Activated CD8-positive, alpha-beta T cell treated with anti-CD3 and anti-CD28 coated beads, Interleukin-2, amount 10 ng/mL, durations not matched to agents 7 days and 5 days (primary cell): ENCODE measurements around the gene TMEM184A. TPM values are rescaled to one million over a fixed set of nuclear protein-coding genes. Genes with fewer than 3 reads are reported as not detected.

Experiments
- ATAC-seq: fragments of 150-1000 bp; cut with Tn5 transposase; one replicate; pipeline ENCODE4 v1.10.0; 2021; ENCODE audit warnings: moderate library complexity
- CTCF ChIA-PET: fragments of 350-600 bp; sonication (Branson Sonifier 250); formaldehyde crosslinking; loops from one replicate; lab custom pipeline; 2021; ENCODE audit warnings: antibody characterized with exemption; lab: Charles Lee
- POLR2A ChIA-PET: fragments of 350-600 bp; sonication (Branson Sonifier 250); formaldehyde crosslinking; loops from one replicate; lab custom pipeline; 2021; ENCODE audit warnings: antibody characterized with exemption; lab: Charles Lee
- DNase-seq: peaks from one replicate; pipeline ENCODE4 v3.0.0-alpha.2; 2020
- H3K27ac Mint-ChIP-seq: one replicate; pipeline ENCODE4 v1.8.0; 2021; ENCODE audit warnings: mild to moderate bottlenecking, mixed read lengths
- H3K27me3 Mint-ChIP-seq: one replicate; pipeline ENCODE4 v1.8.0; 2021; ENCODE audit warnings: low read depth, mixed read lengths
- H3K36me3 Mint-ChIP-seq: one replicate; pipeline ENCODE4 v1.8.0; 2021; ENCODE audit warnings: low read depth, mixed read lengths
- H3K4me1 Mint-ChIP-seq: one replicate; pipeline ENCODE4 v1.8.0; 2021; ENCODE audit warnings: low read depth, mixed read lengths
- H3K4me3 Mint-ChIP-seq: one replicate; pipeline ENCODE4 v1.8.0; 2021; ENCODE audit warnings: mild to moderate bottlenecking, mixed read lengths
- H3K9me3 Mint-ChIP-seq: one replicate; pipeline ENCODE4 v1.8.0; 2022; ENCODE audit warnings: mixed read lengths; ENCODE audit not compliant: insufficient read depth
- total RNA-seq, 2 experiments: library from RNA; stranded (reverse); gene quantifications; one replicate each; pipeline ENCODE4 v1.2.3, GENCODE V29; 2021

TMEM184A gene
- total RNA-seq, 2 experiments from 2014 or later, result not detected

DNA sequence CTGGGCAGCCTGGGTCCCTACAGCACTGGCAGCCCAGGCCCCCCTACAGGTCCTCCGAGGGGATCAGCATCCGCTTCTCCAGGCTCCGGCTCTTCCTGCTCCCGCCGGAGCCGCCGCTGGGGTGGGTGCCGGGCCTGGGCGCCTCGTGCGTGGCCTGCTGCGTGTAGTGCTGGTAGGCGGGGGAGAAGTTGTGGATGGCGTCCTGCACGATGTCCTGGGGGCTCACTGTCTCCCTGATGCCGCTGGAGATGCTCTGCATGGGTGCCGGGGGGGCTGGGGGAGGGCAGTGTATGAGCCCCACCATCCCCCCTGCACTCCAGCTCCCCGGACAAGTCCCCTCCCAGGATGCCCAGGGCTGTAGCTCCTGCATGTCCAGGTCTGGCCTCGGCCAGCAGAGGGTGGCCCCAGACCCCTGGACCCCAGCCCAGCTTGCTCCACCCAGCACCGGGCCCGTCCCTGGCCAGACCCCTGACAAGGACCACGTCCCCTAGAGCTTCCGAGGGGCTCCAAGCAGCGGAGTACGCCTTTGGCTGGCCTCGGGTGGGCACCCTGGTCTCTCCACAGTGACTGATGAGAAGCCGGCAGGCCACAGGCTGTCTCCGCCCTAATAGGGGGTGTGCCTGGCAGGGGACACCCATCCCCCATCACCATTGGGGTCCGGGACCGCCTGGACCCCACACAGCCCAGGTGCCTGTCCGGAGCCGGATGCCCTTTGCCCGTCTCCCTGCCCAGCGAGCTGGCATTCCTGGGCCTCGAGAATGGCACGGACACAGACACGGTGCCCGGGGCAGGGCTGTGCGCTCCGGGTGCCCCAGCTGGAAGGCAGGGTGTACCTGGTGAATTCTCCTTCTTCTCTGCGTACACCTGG lies 8.9 kb downstream of the TMEM184A start:
- no peaks in the 10 kb centered on the region for H3K9me3 Mint-ChIP-seq
- no peaks in the 10 kb centered on the region for H3K36me3 Mint-ChIP-seq
- peaks cover 3% of the 10 kb centered on the region for H3K4me1 Mint-ChIP-seq
- ATAC-seq (no peak), DNase-seq (no peak)
- no peaks in the 10 kb centered on the region for H3K27me3 Mint-ChIP-seq
- H3K27ac Mint-ChIP-seq, result no peak overlapping the region
- ChIA-PET POLR2A (no interaction called here), CTCF (no interaction called here)
- no peak overlapping the region for H3K4me3 Mint-ChIP-seq

DNA sequence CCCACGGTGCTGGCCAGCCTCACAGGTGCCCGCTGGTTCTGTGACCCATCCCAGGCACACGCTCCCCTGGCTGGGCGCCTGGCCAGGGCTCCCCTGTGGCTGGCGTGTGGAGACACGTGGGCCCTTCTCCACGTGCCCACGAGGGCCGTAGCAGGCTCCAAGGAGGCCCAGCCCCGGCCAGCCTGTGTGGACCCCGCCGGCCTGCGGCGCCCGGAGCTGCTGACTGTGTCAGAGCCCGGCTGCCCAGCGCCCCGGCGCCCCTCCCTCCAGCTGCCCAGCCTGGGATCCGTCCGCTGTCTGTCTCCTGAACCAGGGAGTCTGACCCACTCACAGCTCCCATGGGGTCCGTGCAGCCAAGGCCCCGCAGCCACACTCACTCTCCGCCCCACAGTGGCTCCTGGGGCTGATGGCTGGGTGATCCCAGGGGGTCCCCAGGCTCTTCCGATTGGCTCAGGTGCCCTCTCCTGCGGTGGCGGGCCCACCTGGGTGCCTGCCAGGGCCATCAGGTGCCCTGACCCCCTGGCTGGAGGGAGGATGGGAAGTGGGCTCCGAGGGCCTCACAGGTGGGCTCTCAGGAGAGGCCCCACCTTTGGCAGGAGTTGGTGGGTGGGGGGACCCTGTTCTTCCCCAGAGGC lies 9.6 kb downstream of the TMEM184A start:
- H3K4me3 Mint-ChIP-seq, result no peak overlapping the region
- no peak for DNase-seq
- ChIA-PET POLR2A (no interaction called here), CTCF (no interaction called here)
- H3K27ac Mint-ChIP-seq, result no peak overlapping the region
- H3K36me3 Mint-ChIP-seq, result no peaks in the 10 kb centered on the region
- H3K27me3 Mint-ChIP-seq, result no peaks in the 10 kb centered on the region
- ATAC-seq, result no peak
- no peaks in the 10 kb centered on the region for H3K9me3 Mint-ChIP-seq
- H3K4me1 Mint-ChIP-seq, result peaks cover 3% of the 10 kb centered on the region

DNA sequence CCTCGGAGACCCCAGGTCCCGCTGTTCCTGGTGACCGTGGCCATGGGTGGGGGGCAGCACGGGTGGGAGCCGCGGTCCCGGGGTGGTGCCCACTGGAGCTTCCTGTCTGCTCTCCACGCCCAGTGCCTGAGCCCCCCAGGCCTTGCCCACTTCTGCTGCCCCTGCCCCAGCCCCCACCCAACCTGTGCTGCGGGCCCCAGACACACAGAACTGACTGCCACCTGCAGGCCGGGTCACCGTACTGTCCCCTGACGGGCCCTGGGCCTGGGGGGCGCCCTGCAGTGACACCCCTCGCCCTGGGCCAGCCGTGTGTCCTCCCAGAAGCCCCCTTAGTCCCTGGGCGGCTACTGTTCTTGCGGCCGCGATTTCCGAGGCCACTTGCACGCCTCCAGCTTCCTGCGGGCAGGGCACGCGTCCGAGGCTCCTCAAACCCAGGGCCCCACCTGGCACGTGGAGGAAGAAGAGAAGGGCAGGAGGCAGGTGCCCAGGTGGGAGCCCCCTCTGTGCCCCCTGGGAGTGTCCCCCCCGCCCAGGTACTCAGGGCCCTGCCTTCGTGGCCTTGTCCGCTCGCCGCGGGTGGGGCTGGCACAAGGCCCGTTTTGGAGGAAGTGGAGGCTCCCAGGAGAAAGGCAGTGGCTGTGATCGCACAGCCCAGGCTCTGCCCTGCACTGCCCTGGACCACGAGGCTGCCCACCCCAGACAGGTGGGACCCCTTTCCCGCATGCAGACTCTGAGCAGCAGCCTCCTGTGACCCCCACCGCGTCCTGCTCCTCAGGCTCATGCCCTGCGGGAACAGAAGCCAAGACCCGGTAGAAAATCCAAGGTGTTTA lies 10.4 kb downstream of the TMEM184A start:
- no peak for DNase-seq
- H3K36me3 Mint-ChIP-seq, result peaks cover 5% of the 10 kb centered on the region

DNA sequence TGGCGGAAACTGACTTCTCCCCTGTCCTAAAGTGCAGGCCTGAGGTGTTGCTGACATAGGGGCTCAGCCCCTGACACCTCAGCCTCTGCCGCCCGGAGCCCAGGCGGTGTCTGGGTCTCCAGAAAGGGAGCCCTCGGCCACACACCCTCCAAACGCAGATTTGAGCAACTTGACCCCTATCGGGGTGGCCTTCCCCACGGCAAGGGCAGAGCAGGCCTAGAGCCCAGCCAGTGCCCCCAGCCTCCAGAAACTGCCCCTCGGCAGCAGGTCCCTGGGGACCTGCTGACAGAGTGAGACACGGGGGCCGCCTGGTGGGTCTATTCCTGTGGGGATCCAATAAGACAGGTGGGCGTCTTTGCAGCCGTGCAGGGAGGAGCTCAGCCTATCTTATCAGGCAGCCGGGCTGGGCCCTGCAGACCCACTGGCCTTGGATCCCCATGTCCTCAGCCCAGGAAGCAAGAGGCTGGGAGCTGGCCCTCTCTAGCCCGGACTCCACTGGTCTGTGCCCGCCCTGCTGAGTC lies 11.0 kb downstream of the TMEM184A start:
- Mint-ChIP-seq H3K9me3 (no peaks in the 10 kb centered on the region), H3K36me3 (peaks cover 7% of the 10 kb centered on the region), H3K27me3 (no peaks in the 10 kb centered on the region), H3K27ac (no peak overlapping the region), H3K4me3 (no peak overlapping the region), H3K4me1 (peaks cover 3% of the 10 kb centered on the region)
- CTCF ChIA-PET, result interaction anchor here (1.2 kb wide), 1 partner anchor 71 kb away, joined by 3 read pairs; no protein-coding TSS in a partner anchor
- POLR2A ChIA-PET, result no interaction called here
- no peak for ATAC-seq
- no peak for DNase-seq

More for the DNA sequence above, 10.4 kb downstream of the TMEM184A start:
- ChIA-PET CTCF (no interaction called here), POLR2A (no interaction called here)
- Mint-ChIP-seq H3K4me3 (no peak overlapping the region), H3K27me3 (no peaks in the 10 kb centered on the region), H3K9me3 (no peaks in the 10 kb centered on the region), H3K27ac (no peak overlapping the region), H3K4me1 (peaks cover 3% of the 10 kb centered on the region)
- ATAC-seq, result no peak

DNA sequence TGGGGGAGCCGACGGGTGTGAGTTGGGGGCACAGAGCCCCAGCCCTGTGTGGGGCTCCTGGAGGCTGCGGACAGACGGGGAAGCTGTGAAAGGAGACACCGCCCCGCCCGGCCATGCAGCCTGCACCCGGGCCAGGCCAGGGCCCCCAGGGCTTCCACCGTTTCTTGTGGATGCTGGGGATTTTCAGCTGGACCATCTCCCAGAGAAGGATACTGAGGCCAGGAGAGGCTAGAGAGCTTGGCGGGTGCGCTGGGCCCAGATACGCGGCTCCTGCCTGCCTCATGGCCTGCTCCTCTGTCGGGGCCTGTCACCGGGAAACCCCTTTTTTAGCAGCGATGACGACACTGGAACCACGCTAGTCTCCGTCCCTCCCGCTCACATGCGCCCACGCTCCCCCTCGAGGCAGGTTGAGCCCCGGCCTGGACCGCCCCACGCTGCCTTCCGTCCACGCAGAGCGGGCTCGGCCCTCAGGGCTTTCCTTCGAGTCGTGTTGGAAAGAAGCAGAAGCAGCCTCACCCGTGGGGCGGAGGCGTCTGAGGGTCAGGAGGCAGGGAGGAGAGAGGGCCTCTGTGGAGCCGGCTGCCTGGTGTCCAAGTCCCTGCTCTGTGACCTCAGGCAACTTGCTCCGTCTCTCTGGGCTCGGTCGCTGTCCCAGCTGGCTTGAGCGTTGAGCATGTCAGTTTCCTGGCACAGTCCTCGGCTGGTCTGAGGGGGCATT lies 11.7 kb downstream of the TMEM184A start:
- H3K4me1 Mint-ChIP-seq, result peaks cover 3% of the 10 kb centered on the region
- H3K27me3 Mint-ChIP-seq, result no peaks in the 10 kb centered on the region
- DNase-seq, result no peak
- ATAC-seq, result no peak
- POLR2A ChIA-PET, result no interaction called here
- no peak overlapping the region for H3K27ac Mint-ChIP-seq
- no peaks in the 10 kb centered on the region for H3K9me3 Mint-ChIP-seq
- H3K4me3 Mint-ChIP-seq, result no peak overlapping the region
- CTCF ChIA-PET, result interaction anchor here (1.2 kb wide), 1 partner anchor 70 kb away, joined by 3 read pairs; no protein-coding TSS in a partner anchor
- H3K36me3 Mint-ChIP-seq, result peaks cover 7% of the 10 kb centered on the region

DNA sequence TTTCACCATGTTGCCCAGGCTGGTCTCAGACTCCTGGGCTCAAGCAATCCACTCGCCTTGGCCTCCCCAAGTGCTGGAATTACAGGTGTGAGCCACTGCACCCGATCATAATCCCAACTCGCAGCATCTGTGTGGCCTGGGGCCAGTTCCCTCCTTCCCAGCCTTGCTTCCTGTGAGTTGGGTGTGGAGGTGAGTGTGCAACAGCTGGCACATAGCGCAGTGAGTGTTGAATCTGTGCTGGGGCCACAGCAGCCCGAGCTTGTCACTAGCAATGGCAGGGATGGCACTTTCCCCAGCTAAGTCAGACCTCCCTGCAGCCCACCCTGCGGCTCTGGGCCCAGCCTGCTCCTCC lies 12.2 kb downstream of the TMEM184A start:
- Mint-ChIP-seq H3K36me3 (peaks cover 7% of the 10 kb centered on the region), H3K27ac (no peak overlapping the region), H3K27me3 (no peaks in the 10 kb centered on the region), H3K4me3 (no peak overlapping the region), H3K4me1 (peaks cover 3% of the 10 kb centered on the region), H3K9me3 (no peaks in the 10 kb centered on the region)
- DNase-seq, result no peak
- ChIA-PET CTCF (no interaction called here), POLR2A (interaction anchor here (0.5 kb wide), 1 partner anchor 143 kb away, joined by 4 read pairs; no protein-coding TSS in a partner anchor)
- no peak for ATAC-seq

DNA sequence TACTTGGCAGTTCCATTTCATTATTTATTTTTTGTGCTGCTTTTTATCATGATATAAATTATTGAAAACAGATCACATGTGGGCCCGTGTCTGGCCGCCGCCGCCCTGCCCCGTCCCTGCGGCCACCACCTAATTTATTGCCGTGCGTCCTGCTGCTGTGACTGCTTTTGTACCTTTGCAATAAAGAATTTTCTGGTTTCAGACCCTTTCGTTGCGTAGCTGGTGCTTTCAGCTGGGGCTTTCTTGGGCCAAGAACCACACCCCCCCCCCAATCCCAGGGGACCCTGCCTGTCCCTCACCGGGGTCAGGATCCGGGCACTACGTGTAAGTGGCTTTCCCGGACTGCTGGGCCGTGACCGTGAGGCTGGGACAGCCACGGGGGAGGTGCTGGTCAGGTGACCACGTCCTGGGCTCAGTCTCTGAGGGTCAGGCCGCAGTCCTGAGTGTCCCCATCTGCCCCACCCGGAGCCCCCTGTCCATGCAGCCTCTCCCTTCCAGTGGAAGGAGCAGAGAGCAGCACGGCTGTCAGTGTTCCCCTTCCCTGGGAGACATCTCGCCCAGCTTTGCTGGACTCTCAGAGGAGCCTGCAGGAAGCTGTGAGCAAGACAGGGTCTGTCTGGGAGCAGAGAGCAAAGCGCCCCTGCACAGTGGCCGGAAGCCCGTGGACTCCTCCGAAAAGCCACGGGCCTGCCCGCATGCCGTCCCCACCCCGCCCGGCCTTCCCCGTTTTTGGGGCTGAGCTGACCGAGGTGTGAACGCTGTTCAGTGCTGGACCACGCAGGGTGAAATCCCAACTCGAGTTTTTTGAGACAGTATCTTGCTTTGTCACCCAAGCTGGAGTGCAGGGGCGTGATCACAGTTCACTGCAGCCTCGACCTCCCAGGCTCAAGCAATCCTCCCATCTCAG lies 12.9 kb downstream of the TMEM184A start:
- CTCF ChIA-PET, result no interaction called here
- POLR2A ChIA-PET, result interaction anchor here (0.5 kb wide), 1 partner anchor 144 kb away, joined by 4 read pairs; no protein-coding TSS in a partner anchor
- H3K9me3 Mint-ChIP-seq, result no peaks in the 10 kb centered on the region
- H3K4me1 Mint-ChIP-seq, result no peaks in the 10 kb centered on the region
- no peak overlapping the region for H3K4me3 Mint-ChIP-seq
- H3K27me3 Mint-ChIP-seq, result no peaks in the 10 kb centered on the region
- DNase-seq, result no peak
- ATAC-seq, result no peak
- H3K27ac Mint-ChIP-seq, result no peak overlapping the region
- H3K36me3 Mint-ChIP-seq, result peaks cover 7% of the 10 kb centered on the region

- ChIA-PET CTCF (no interaction called here), POLR2A (no interaction called here)
- ATAC-seq, result no peak
- H3K4me1 Mint-ChIP-seq, result no peaks in the 10 kb centered on the region
- H3K4me3 Mint-ChIP-seq, result no peak overlapping the region
- H3K27ac Mint-ChIP-seq, result no peak overlapping the region
- H3K27me3 Mint-ChIP-seq, result no peaks in the 10 kb centered on the region
- H3K36me3 Mint-ChIP-seq, result peaks cover 9% of the 10 kb centered on the region
- DNase-seq, result no peak
- H3K9me3 Mint-ChIP-seq, result no peaks in the 10 kb centered on the region
These were observed 13.7 kb downstream of the TMEM184A start for GRCh38 chr7:1542329-1542728.

GRCh38 chr7:1541431-1542162 lies 14.4 kb downstream of the TMEM184A start:
- no peak for ATAC-seq
- ChIA-PET POLR2A (interaction anchor here (1.2 kb wide), 1 partner anchor 72 kb away, joined by 3 read pairs; no protein-coding TSS in a partner anchor), CTCF (no interaction called here)
- no peaks in the 10 kb centered on the region for H3K27me3 Mint-ChIP-seq
- no peak overlapping the region for H3K4me3 Mint-ChIP-seq
- H3K4me1 Mint-ChIP-seq, result no peaks in the 10 kb centered on the region
- H3K9me3 Mint-ChIP-seq, result no peaks in the 10 kb centered on the region
- peaks cover 9% of the 10 kb centered on the region for H3K36me3 Mint-ChIP-seq
- no peak for DNase-seq
- H3K27ac Mint-ChIP-seq, result no peak overlapping the region

DNA sequence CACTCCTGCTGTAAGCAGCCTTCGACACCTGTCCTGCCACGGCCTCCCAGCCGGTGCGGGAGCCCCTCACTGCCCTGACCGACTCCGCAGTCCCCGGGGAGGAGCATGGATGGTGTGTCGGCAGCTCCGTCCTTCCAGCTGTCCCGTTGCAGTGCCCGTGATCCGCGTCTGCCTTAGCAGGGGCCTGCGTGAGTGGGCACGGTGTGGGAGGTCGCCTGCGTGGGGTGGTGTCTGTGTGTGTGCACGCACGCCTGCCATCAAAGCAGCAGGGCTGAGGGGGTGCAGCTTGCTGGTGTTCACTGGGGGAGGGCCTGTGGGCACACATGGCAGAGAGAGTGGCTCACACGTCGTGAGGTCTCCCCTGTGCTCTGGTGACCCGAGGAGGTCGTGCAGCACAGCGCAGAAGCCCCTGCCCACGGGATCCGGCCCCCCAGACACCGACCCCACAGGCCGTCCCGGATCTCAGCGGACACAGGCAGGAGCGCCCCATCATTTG lies 15.2 kb downstream of the TMEM184A start:
- H3K27me3 Mint-ChIP-seq, result no peaks in the 10 kb centered on the region
- no peak overlapping the region for H3K27ac Mint-ChIP-seq
- no peaks in the 10 kb centered on the region for H3K4me1 Mint-ChIP-seq
- ATAC-seq (no peak), DNase-seq (no peak)
- no peak overlapping the region for H3K4me3 Mint-ChIP-seq
- H3K36me3 Mint-ChIP-seq, result peaks cover 9% of the 10 kb centered on the region
- POLR2A ChIA-PET, result interaction anchor here (0.9 to 1.2 kb wide), 2 partner anchors 9 to 72 kb away, joined by 3 read pairs; no protein-coding TSS in a partner anchor
- CTCF ChIA-PET, result no interaction called here
- no peaks in the 10 kb centered on the region for H3K9me3 Mint-ChIP-seq
